ENCODE data around the gene PARD3. TPM values are rescaled to one million over a fixed set of nuclear protein-coding genes. Genes with fewer than 3 reads are reported as not detected.

PARD3 gene
- total RNA-seq, 1 experiment from 2014 or later: 57.4 TPM

GRCh38 chr10:34476608-34477007 lies 338.5 kb downstream of the PARD3 start:
- no peak overlapping the region for H3K4me3 ChIP-seq
- TF ChIP-seq, protein P1, sequence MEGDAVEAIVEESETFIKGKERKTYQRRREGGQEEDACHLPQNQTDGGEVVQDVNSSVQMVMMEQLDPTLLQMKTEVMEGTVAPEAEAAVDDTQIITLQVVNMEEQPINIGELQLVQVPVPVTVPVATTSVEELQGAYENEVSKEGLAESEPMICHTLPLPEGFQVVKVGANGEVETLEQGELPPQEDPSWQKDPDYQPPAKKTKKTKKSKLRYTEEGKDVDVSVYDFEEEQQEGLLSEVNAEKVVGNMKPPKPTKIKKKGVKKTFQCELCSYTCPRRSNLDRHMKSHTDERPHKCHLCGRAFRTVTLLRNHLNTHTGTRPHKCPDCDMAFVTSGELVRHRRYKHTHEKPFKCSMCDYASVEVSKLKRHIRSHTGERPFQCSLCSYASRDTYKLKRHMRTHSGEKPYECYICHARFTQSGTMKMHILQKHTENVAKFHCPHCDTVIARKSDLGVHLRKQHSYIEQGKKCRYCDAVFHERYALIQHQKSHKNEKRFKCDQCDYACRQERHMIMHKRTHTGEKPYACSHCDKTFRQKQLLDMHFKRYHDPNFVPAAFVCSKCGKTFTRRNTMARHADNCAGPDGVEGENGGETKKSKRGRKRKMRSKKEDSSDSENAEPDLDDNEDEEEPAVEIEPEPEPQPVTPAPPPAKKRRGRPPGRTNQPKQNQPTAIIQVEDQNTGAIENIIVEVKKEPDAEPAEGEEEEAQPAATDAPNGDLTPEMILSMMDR (conservative IDR thresholded peaks at IDR 0.05): no peak
- TF ChIP-seq EZH2 (IDR thresholded peaks at IDR 0.05; ENCODE audit: low read depth): no peak
- no peak overlapping the region for H3K4me2 ChIP-seq
- ChIA-PET POLR2A (ENCODE audit: unreplicated experiment) (no interaction called here), CTCF (no interaction called here)
- BruUV-seq (replicated peaks): no TSS peak
- no peaks in the 10 kb centered on the region for H3K4me1 ChIP-seq (replicated peaks; ENCODE audit: insufficient read depth)
- no peaks in the 10 kb centered on the region for H4K20me1 ChIP-seq (ENCODE audit: insufficient read depth)
- no peak overlapping the region for H3K27ac ChIP-seq
- no peak overlapping the region for H2AFZ ChIP-seq
- no peak for DNase-seq
- intact Hi-C loops (cut with micrococcal nuclease; ENCODE audit: unreplicated experiment): no loop called here
- H3K36me3 ChIP-seq (ENCODE audit: low read depth): no peaks in the 10 kb centered on the region
- no peaks in the 10 kb centered on the region for H3F3A ChIP-seq (ENCODE audit: insufficient read depth, low read depth)
- no peaks in the 10 kb centered on the region for H3K9me3 ChIP-seq (ENCODE audit: insufficient read depth, low read depth)
- H3K27me3 ChIP-seq (ENCODE audit: insufficient read depth, low read depth): no peaks in the 10 kb centered on the region
- no peaks in the 10 kb centered on the region for H3K79me2 ChIP-seq (ENCODE audit: low read depth)
- no peaks in the 10 kb centered on the region for H3K9me2 ChIP-seq (ENCODE audit: insufficient read depth)

GRCh38 chr10:34475786-34476185 lies 339.3 kb downstream of the PARD3 start:
- CTCF ChIA-PET: no interaction called here
- H3K4me3 ChIP-seq: no peak overlapping the region
- no TSS peak for BruUV-seq (replicated peaks)
- POLR2A ChIA-PET (ENCODE audit: unreplicated experiment): interaction anchor here (0.7 kb wide), 1 partner anchor 1470 kb away, joined by 3 read pairs; no protein-coding TSS in a partner anchor
- no peak overlapping the region for H3K4me2 ChIP-seq
- H3F3A ChIP-seq (ENCODE audit: insufficient read depth, low read depth): no peaks in the 10 kb centered on the region
- intact Hi-C loops (cut with micrococcal nuclease; ENCODE audit: unreplicated experiment): no loop called here
- no peak for DNase-seq
- no peaks in the 10 kb centered on the region for H4K20me1 ChIP-seq (ENCODE audit: insufficient read depth)
- H2AFZ ChIP-seq: no peak overlapping the region
- no peaks in the 10 kb centered on the region for H3K9me2 ChIP-seq (ENCODE audit: insufficient read depth)
- no peaks in the 10 kb centered on the region for H3K79me2 ChIP-seq (ENCODE audit: low read depth)
- no peaks in the 10 kb centered on the region for H3K9me3 ChIP-seq (ENCODE audit: insufficient read depth, low read depth)
- TF ChIP-seq, protein P1 (conservative IDR thresholded peaks at IDR 0.05): no peak
- TF ChIP-seq EZH2 (IDR thresholded peaks at IDR 0.05; ENCODE audit: low read depth): no peak
- H3K36me3 ChIP-seq (ENCODE audit: low read depth): no peaks in the 10 kb centered on the region
- H3K27ac ChIP-seq: no peak overlapping the region
- H3K4me1 ChIP-seq (replicated peaks; ENCODE audit: insufficient read depth): no peaks in the 10 kb centered on the region
- no peaks in the 10 kb centered on the region for H3K27me3 ChIP-seq (ENCODE audit: insufficient read depth, low read depth)

GRCh38 chr10:34475274-34475646 lies 339.8 kb downstream of the PARD3 start:
- no peaks in the 10 kb centered on the region for H3F3A ChIP-seq (ENCODE audit: insufficient read depth, low read depth)
- H3K4me1 ChIP-seq (replicated peaks; ENCODE audit: insufficient read depth): no peaks in the 10 kb centered on the region
- H3K36me3 ChIP-seq (ENCODE audit: low read depth): no peaks in the 10 kb centered on the region
- ChIA-PET POLR2A (ENCODE audit: unreplicated experiment) (no interaction called here), CTCF (no interaction called here)
- no peaks in the 10 kb centered on the region for H3K9me3 ChIP-seq (ENCODE audit: insufficient read depth, low read depth)
- no peak for DNase-seq
- no peak overlapping the region for H3K27ac ChIP-seq
- H3K4me3 ChIP-seq: no peak overlapping the region
- no TSS peak for BruUV-seq (replicated peaks)
- TF ChIP-seq EZH2 (IDR thresholded peaks at IDR 0.05; ENCODE audit: low read depth): no peak
- TF ChIP-seq, protein P1 (conservative IDR thresholded peaks at IDR 0.05): no peak
- H3K4me2 ChIP-seq: no peak overlapping the region
- intact Hi-C loops (cut with micrococcal nuclease; ENCODE audit: unreplicated experiment): no loop called here
- H3K79me2 ChIP-seq (ENCODE audit: low read depth): no peaks in the 10 kb centered on the region
- H4K20me1 ChIP-seq (ENCODE audit: insufficient read depth): no peaks in the 10 kb centered on the region
- no peak overlapping the region for H2AFZ ChIP-seq
- no peaks in the 10 kb centered on the region for H3K27me3 ChIP-seq (ENCODE audit: insufficient read depth, low read depth)
- no peaks in the 10 kb centered on the region for H3K9me2 ChIP-seq (ENCODE audit: insufficient read depth)
